AG09319 (cell line): ENCODE results near the gene AGBL1.
"Not testable (repeated sequence)": the region's sequence is repeated elsewhere in the genome, so short reads cannot be mapped to it uniquely, and the experiment has no call there.

Experiments used
- DNase-seq: peaks from one replicate; pipeline ENCODE4 v3.0.0-alpha.2; 2010; ENCODE audit warnings: low read depth; ENCODE audit errors: extremely low read depth
- CTCF ChIP-seq: IDR thresholded peaks from 2 replicates; pipeline ENCODE4 v1.5.1; 2011; ENCODE audit warnings: low read depth, mild to moderate bottlenecking, inconsistent platforms, low read length, moderate library complexity

The AGBL1 gene

DNA sequence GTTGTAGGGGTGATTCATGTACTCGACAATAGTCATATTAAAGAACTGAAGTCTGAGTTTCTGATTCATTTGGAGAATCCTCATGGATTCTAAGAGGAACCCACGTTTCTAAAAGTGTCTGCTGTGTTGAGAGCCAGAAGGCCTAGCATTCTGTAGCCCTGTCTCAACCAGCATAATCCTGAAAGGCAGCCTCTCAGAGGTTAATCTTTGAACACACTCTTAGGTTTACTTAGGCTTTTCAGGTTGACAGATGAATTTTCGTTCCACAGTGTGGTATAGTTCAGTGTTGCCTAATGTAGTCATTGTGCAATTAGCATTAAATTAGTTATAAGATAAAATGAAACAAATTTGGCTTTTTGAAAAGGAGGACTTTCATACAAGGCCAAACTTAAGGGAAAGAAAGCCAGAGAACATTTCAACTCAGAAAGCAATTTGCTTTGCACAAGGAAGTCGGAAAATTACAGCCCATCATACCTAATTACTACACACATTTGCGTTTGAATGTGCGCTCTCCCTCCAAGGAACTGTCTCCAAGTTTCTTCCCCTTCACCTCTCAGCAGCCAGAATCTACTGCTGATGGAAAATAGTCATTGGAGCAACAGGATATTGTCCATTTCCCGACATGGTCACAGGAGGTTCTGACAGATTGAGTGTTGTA lies 42.0 kb downstream of the AGBL1 start:
- DNase-seq: no peak

GRCh38 chr15:86122691-86123391 lies 43.2 kb downstream of the AGBL1 start:
- not testable (repeated sequence) for DNase-seq

More for the DNA sequence above, 42.0 kb downstream of the AGBL1 start:
- TF ChIP-seq CTCF: no peak

GRCh38 chr15:86125775-86126174 lies 46.1 kb downstream of the AGBL1 start:
- no peak for DNase-seq
- TF ChIP-seq CTCF: no peak

DNA sequence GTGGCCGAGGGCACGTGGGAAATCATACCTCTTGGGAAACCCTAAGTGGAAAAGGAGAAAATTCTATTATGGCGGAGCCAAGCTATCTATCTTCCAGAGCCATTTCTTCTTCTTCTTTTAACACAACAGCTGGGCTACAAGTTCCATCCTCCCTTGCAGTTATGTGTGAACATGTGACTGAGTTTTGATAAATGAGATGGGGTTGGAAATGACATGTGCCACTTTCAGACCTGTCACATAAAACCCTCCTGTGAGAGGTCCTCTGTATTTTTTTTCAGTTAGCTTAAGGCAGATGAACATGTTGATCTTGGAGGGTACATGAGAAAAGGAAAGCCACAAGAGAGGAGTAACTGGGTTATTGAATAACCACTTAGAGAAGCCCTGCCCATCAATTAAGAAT lies 47.9 kb downstream of the AGBL1 start:
- no peak for TF ChIP-seq CTCF
- DNase-seq: no peak

- no peak for DNase-seq
- no peak for TF ChIP-seq CTCF
Observed at GRCh38 chr15:86135041-86135440, 55.4 kb downstream of the AGBL1 start.

- DNase-seq: no peak
- TF ChIP-seq CTCF: no peak
Observed at GRCh38 chr15:86136861-86137260, 57.2 kb downstream of the AGBL1 start.

DNA sequence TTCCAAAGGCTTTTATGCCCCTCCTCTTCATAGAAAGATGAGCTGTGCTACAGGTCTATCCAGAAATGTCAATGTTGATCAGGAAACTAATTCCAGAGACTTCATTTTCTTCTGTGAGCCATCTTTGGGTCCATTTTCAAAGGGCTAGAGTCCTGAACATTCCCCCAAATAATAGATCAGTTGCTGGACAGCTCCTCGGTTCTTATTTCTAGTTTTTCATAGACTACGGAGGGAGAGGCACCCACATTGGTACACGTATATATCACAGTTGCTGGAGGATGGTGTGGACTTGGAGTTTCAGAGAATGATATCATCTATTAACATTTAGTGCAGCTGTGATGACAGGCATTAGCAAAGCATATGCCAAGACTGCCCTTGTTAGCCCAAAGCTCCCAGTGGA lies 59.1 kb downstream of the AGBL1 start:
- no peak for TF ChIP-seq CTCF
- no peak for DNase-seq

DNA sequence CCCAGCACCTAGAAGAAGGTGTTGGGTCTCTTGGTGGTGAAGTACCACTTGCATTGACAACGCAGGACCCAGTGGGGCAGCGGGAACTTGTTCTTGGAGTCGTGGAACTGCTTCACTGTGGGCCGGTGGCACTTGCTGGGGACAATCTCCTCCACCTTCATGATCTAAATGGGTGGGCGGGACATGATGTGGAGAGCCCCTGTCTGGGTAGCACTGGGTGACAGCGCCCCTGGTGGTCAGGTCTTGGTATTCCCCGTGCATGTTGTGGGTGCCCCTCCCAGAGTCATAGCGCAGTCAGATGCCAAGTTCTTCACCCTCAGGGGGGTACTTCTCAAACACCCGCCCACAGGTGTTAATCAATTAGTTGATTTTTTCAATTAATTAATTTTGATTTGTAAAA lies 60.2 kb downstream of the AGBL1 start:
- no peak for TF ChIP-seq CTCF
- DNase-seq: no peak
